SKM-1 treated with dmso at 0.1 percent for 144 hours (cell line): ENCODE results near the gene BZW1.

Source experiments
- DNase-seq: peaks from one replicate; lab custom pipeline; 2025; ENCODE audit not compliant: unreplicated experiment; lab: John Stamatoyannopoulos, UW

Gene BZW1

DNA sequence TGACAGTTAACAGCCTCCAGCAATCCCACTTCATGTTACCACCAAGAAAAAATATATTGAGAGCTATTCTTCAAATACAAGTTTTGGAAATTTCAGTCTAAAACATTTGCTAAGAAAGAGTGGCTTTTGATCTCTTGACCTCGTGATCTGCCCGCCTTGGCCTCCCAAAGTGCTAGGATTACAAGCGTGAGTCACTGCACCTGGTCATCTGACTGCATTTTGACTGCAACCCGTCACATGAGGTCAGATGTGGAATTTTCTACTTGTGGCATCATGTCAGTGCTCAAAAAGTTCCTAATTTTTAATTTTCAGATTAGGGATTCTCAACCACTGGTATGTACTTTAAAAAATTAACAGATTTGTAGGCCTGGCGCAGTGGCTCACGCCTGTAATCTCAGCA, 61.9 kb downstream of the BZW1 start:
- DNase-seq: no peak
